Endometrial microvascular endothelial cells (primary cell): ENCODE data around the gene C22orf31. TPM values are rescaled to one million over a fixed set of nuclear protein-coding genes. Genes with fewer than 3 reads are reported as not detected.

ENCODE experiments used
- in situ Hi-C: cut with HindIII; loops from 2 replicates; pipeline ENCODE4 v1.10.0; 2017; ENCODE audit warnings: low sequenced_read_pairs, low pct_unique_long_range_greater_than_20kb; ENCODE audit errors: inconsistent ontology term
- total RNA-seq: library from RNA; depleted of rRNA; stranded (reverse); fragments of >200 nt; gene quantifications from one replicate; pipeline ENCODE4 v1.2.3, GENCODE V29; 2015; ENCODE audit errors: inconsistent ontology term

C22orf31 gene
- not detected for total RNA-seq

GRCh38 chr22:29061773-29062172, at the start of gene C22orf31:
C22orf31 (minus strand) TSS chr22:29061831; CDS start chr22:29061792, 39 bp downstream.
- in situ Hi-C loops: no loop called here

DNA sequence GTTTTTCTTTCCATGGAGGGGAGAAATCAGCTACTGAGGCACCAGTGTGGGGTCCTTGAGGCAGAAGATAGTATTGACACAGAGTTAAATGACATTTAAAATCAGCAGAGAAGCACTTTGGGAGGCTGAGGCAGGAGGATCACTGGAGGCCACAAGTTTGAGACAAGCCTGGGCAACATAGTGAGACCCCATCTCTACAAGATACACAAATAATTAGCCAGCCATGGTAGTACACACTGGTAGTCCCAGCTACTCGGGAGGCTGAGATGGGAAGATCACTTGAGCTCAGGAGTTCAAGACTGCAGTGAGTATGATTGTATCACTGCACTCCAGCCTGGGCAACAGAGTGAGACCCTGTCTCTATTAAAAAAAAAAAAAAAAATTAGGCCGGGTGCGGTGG, 49.3 kb upstream of the C22orf31 start:
- in situ Hi-C loops: no loop called here

DNA sequence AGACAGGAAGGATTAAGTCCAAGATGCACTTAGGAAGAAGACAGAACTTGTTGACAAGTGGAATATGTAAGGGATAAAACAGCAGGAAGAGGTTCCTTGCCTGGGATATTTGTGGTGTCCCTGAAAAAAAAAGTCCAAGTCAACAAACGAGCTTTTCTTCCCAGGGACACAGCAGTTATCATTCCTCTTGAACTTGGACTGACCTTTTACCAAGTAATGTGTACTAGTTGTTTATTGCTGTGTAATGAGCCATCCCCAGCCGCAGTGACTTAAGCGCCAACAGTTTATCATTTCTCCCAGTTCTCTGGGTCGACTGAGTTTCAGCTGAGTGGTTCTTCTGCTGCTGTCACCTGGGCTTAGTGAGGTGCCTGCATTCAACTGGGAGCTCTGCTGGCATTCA, 48.2 kb upstream of the C22orf31 start:
- in situ Hi-C loops: no loop called here

GRCh38 chr22:29108137-29108536, 46.5 kb upstream of the C22orf31 start:
- in situ Hi-C loops: no loop called here

- in situ Hi-C loops: no loop called here
These were observed 45.2 kb upstream of the C22orf31 start for GRCh38 chr22:29106839-29107238.

DNA sequence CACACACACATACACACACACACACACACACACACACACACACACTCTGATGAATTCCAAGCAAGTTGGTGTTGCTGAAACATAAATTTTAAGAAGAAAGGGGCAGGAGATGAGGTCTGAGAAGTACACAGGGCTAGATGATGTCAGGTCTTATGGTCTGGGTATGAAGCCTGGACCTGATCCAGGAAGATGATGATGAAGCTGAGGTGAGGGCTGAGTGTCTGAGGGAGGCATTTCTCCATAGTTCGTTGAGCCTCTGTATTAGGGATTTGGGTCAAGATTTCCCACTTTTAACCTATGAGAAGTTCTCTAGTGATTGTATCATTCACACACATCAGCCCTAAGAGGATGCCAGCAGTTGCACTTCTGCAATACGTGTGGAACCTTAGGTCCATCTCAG, 43.8 kb upstream of the C22orf31 start:
- in situ Hi-C loops: no loop called here

DNA sequence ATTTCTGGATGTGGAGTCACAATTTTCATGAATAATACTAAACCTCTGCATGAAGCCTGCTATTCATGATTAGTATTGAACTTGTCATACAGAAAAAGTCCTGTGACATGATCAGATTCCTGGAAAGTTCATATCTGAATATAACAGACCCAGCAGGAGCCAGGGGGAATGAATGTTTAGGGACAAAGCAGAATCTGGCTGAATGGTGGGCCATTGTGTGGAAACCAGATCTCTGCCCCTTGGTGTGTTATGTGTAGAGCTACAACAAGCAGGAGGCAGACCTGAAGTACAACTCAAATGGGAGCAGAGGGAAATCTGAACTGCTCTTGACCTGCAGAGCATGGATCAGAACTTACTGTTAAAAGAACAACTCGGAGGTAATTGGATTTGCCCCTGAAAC, 41.5 kb upstream of the C22orf31 start:
- in situ Hi-C loops: no loop called here

- in situ Hi-C loops: no loop called here
These were observed 40.7 kb upstream of the C22orf31 start for GRCh38 chr22:29102300-29102699.

- in situ Hi-C loops: no loop called here
These were observed 36.7 kb upstream of the C22orf31 start for GRCh38 chr22:29098296-29098695.

DNA sequence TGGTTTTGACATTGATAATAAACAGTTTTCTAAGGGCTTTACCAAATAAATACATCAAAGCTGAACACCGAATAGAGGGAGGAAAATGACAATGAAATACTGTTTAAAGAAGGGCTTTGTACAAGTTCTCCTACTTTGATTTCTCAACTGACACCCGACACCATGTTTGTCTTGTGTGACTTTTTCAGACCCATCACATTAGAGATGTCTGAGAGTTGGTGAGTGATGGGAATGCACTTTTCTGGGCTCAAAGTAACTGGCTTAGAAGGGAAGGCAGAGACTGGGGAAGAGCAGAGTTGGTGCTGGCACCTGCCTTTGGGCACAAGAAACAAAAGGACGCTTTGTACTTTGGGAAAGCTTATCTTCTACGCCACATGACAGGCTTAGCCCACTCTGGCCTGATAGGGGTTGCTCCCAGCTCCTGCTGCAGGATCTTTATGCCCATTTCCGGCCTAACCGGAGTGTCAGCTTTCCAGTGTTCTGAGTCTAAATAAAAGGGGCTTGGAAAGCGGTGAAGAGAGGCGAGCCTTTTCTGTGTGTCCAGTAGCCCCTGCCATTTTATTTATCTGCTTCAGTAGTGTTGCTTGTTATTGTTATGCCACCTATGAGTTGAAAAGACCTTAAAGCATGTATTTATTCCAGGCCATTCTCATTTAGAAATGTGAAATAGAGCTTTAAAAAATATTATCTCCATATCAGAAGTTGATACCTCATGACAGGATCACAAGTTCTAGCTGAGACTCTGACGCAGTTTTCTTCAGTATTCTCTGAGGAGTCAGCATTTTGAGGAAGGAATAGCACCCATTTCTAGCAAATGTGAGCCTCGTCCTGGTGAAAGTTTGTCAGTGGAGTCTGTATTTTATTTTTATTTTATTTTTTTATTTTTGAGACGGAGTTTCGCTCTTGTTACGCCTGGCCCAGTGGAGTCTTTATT, 35.4 kb upstream of the C22orf31 start:
- in situ Hi-C loops: no loop called here

DNA sequence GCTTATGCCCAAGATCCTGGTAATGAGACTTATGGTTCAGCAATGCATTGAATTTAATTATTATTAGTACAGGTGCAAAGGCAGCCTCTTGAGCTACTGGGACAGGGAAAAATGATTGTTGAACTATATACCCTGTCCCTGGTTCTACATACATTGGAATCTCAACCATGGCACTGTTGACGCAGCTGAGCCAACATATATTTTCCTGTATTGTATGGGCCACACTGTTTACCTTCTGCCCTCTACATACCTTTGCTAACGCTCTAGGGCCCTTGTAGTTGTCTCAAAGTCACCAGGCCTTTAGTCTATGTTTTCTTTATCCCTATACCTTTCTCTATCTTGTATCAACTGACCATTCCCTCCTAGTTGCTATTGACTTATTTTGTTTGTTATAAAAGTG, 33.8 kb upstream of the C22orf31 start:
- in situ Hi-C loops: no loop called here

DNA sequence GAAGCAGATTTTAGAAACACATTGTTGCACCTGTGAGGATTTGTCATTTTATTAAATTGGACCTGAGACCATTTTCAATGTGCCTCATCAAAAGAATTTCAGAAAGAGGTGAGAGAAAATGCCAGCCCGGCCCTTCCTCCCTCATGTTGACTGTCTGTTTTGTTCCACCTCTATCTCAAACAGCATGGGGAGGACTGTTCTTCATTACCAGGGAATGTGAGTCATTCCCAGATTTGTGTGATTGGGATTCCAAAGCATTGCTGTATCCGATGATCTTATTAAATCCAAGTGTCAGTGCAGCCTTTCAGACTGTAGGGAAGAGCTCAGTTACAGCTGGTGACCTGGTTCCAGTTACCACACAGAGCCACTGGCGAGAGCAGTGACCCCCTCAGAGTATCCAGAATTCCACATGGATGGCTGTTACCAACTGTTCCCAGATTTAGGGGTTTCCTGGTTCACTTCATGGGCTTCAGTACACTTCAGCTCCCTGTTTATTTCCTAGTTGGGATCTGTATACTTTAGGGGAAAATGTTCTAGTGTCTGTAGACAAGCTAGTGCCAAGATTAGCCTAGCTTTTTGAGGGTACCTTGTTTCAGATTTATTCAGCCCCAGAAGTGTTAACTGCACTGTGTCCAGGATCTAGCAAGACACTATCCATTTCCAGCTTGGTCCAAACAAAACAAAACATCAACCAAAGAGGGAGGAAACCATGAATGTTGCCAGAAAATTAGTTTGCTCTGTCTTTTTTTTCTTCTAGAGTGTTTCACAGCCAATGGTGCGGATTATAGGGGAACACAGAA, 32.1 kb upstream of the C22orf31 start:
- in situ Hi-C loops: no loop called here

- in situ Hi-C loops: no loop called here
These were observed 31.4 kb upstream of the C22orf31 start for GRCh38 chr22:29093030-29093429.

GRCh38 chr22:29092243-29092642, 30.6 kb upstream of the C22orf31 start:
- in situ Hi-C loops: no loop called here

GRCh38 chr22:29090039-29090438, 28.4 kb upstream of the C22orf31 start:
- in situ Hi-C loops: no loop called here

- in situ Hi-C loops: no loop called here
These were observed 27.9 kb upstream of the C22orf31 start for GRCh38 chr22:29089507-29089906.

GRCh38 chr22:29088809-29089208, 27.2 kb upstream of the C22orf31 start:
- in situ Hi-C loops: no loop called here

DNA sequence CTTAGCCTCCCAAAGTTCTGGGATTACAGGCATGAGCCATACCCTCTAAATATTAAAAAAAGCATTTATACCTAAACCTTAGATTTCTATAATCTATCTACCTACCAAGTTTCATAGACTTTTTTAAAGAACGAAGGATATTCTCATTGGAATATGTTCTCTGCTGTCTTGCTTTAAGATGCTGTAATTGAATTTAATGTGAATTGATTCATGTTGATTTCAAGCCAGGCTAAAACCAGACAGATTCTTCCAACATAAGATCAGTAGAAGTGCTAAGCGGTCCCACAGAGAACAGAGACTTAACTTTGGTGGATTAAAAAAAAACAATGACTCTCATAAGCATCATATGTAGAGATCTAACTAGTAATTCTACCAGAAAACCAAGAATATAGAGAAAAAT, 25.4 kb upstream of the C22orf31 start:
- in situ Hi-C loops: no loop called here

DNA sequence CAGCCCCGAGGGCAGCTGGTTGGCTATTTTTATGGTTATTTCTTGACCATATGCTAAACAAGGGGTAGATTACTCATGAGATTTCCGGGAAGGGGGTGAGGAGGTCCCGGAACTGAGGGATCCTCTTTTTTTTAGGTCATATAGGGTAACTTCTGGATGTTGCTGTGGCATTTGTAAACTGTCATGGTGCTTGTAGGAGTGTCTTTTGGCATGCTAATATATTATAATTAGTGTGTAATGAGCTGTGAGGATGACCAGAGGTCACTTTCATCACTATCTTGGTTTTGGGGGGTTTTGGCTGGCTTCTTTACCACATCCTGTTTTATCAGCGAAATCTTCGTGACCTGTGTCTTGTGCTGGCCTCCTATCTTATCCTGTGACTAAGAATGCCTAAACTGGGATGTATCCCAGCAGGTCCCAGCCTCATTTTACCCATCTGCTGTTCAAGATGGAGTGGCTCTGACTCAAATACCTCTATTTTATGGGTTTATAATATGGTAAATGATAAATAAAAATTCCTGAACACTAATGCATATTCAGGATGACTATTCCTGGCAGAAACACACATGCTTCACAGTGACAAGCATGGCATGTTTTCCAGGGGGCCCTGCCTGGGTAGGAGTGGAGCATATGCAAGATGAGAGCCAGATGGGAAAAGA, 22.4 kb upstream of the C22orf31 start:
- in situ Hi-C loops: no loop called here
